K562 (cell line): ENCODE data around the gene LOXL3. TPM values are rescaled to one million over a fixed set of nuclear protein-coding genes. Genes with fewer than 3 reads are reported as not detected.

Experiments used
- CBFA2T2 ChIP-seq: fragments of 450-650 bp; conservative IDR thresholded peaks from 2 replicates; pipeline ENCODE4 v1.6.1; 2017; ENCODE audit warnings: mild to moderate bottlenecking
- GTF2E2 ChIP-seq: fragments of 200-800 bp; sonication (Bioruptor generic); IDR thresholded peaks from 2 replicates; pipeline ENCODE4 v1.6.1; 2016; ENCODE audit warnings: missing genetic modification characterization, missing compliant biosample characterization
- HDAC8 ChIP-seq: fragments of 450-650 bp; IDR thresholded peaks from 2 replicates; pipeline ENCODE4 v1.6.1; 2016; ENCODE audit warnings: mild to moderate bottlenecking, missing genetic modification characterization, moderate library complexity, missing compliant biosample characterization
- ID3 ChIP-seq, 2 experiments: fragments of 250-450 bp in 1 of 2; fragments of 450-650 bp in 1 of 2; sonication (Bioruptor Pico) in 1 of 2; IDR thresholded peaks; 2 replicates each; pipeline versions ENCODE4 v1.6.1 to v1.8.0; 2016 to 2021; ENCODE audit warnings: mild to moderate bottlenecking in 2 of 2, moderate library complexity in 2 of 2, missing compliant biosample characterization in 1 of 2, missing genetic modification characterization in 1 of 2
- NFIX ChIP-seq: fragments of 250-450 bp; sonication (Bioruptor Pico); IDR thresholded peaks from 2 replicates; pipeline ENCODE4 v1.4.0; 2020; ENCODE audit warnings: low read depth, mild to moderate bottlenecking, moderate library complexity
- SNRNP70 ChIP-seq: fragments of 200-400 bp; formaldehyde crosslinking; optimal IDR thresholded peaks from 2 replicates; pipeline ENCODE3; 2017; ENCODE audit warnings: low read depth, low read length
- polyA plus RNA-seq, 8 experiments: library from polyadenylated mRNA; depleted of rRNA in 4 of 8; stranded (reverse) in 5 of 8; unstranded in 3 of 8; fragments of >200 nt; fragmentation: Nextera tagmentation in 2 of 8; fragmentation: Illumina TruSeq in 1 of 8; extraction: Ambion mirVana in 2 of 8; extraction: Trizol in 1 of 8; gene quantifications; 2 replicates each; pipeline versions ENCODE4 v1.2.1 to v1.2.3, GENCODE V29; 2011 to 2014; ENCODE audit warnings: inconsistent platforms in 1 of 8, missing spikeins in 1 of 8
- total RNA-seq, 7 experiments: library from RNA; depleted of rRNA in 6 of 7; stranded (reverse); fragments of >200 nt in 6 of 7; fragmentation: Illumina TruSeq in 2 of 7; extraction: Trizol in 2 of 7; gene quantifications; 2 replicates each; pipeline versions ENCODE4 v1.2.1 to v1.2.3, GENCODE V29; 2011 to 2021; ENCODE audit warnings: low replicate concordance in 1 of 7
- TF ChIP-seq, protein P1 (sequence below): sonication (generic); formaldehyde crosslinking; IDR thresholded peaks from 2 replicates; pipeline ENCODE4 v1.8.0; 2022; ENCODE audit warnings: mild to moderate bottlenecking, low read depth, missing genetic modification reagents
- TF ChIP-seq, protein P2 (sequence below): fragments of 450-650 bp; IDR thresholded peaks from 2 replicates; pipeline ENCODE4 v1.6.1; 2016; ENCODE audit warnings: mild to moderate bottlenecking, moderate library complexity
- TF ChIP-seq, protein P3 (sequence below): sonication (generic); formaldehyde crosslinking; IDR thresholded peaks from 2 replicates; pipeline ENCODE4 v1.8.0; 2022; ENCODE audit warnings: mild to moderate bottlenecking, missing genetic modification reagents, borderline replicate concordance

The LOXL3 gene
- total and polyA plus RNA-seq, 9 of the 15 experiments (the other 6 are each of a cell fraction or from before 2014, with no cell fraction given) = 0.22 to 0.99 (median 0.31) TPM

DNA sequence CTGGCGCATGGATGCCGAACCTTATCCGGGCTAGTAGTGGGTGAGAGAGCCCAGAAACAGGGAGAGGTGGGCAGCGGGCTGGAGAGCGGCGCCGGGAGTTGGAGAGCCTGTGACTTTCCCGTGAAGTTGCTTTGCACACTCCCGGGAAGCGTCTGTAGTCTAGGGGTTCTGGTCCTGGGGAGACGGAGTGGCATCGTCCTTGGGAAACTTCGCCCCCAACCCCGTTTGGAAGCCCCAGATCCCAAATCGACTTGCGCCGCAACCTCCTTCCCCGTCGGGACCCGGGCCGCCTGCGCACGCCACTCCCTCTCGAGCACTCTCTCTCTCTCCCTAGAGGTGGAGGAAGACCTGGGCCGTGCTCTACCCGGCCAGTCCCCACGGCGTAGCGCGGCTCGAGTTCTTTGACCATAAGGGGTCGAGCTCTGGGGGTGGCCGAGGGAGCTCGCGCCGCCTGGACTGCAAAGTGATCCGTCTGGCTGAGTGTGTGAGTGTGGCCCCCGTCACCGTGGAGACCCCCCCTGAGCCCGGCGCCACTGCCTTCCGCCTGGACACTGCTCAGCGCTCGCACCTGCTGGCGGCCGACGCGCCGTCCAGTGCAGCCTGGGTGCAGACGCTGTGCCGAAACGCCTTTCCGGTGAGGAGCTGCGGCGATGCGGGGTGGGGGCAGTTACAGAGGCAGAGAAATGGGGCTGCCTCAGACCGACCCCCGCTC, 1.2 kb upstream of the LOXL3 start (continued):
- no peak for TF ChIP-seq SNRNP70
- no peak for TF ChIP-seq HDAC8 (tag)
- TF ChIP-seq NFIX = no peak
- no peak for TF ChIP-seq ID3 (CRISPR knock-in tag; IDR thresholded peaks at IDR 0.05)
- TF ChIP-seq ID3 (tag; IDR thresholded peaks at IDR 0.05) = no peak
- no peak for TF ChIP-seq GTF2E2 (tag)
- TF ChIP-seq CBFA2T2 = no peak
- TF ChIP-seq, protein P1, sequence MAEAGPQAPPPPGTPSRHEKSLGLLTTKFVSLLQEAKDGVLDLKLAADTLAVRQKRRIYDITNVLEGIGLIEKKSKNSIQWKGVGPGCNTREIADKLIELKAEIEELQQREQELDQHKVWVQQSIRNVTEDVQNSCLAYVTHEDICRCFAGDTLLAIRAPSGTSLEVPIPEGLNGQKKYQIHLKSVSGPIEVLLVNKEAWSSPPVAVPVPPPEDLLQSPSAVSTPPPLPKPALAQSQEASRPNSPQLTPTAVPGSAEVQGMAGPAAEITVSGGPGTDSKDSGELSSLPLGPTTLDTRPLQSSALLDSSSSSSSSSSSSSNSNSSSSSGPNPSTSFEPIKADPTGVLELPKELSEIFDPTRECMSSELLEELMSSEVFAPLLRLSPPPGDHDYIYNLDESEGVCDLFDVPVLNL (CRISPR knock-in tag) = no peak
- TF ChIP-seq, protein P2, sequence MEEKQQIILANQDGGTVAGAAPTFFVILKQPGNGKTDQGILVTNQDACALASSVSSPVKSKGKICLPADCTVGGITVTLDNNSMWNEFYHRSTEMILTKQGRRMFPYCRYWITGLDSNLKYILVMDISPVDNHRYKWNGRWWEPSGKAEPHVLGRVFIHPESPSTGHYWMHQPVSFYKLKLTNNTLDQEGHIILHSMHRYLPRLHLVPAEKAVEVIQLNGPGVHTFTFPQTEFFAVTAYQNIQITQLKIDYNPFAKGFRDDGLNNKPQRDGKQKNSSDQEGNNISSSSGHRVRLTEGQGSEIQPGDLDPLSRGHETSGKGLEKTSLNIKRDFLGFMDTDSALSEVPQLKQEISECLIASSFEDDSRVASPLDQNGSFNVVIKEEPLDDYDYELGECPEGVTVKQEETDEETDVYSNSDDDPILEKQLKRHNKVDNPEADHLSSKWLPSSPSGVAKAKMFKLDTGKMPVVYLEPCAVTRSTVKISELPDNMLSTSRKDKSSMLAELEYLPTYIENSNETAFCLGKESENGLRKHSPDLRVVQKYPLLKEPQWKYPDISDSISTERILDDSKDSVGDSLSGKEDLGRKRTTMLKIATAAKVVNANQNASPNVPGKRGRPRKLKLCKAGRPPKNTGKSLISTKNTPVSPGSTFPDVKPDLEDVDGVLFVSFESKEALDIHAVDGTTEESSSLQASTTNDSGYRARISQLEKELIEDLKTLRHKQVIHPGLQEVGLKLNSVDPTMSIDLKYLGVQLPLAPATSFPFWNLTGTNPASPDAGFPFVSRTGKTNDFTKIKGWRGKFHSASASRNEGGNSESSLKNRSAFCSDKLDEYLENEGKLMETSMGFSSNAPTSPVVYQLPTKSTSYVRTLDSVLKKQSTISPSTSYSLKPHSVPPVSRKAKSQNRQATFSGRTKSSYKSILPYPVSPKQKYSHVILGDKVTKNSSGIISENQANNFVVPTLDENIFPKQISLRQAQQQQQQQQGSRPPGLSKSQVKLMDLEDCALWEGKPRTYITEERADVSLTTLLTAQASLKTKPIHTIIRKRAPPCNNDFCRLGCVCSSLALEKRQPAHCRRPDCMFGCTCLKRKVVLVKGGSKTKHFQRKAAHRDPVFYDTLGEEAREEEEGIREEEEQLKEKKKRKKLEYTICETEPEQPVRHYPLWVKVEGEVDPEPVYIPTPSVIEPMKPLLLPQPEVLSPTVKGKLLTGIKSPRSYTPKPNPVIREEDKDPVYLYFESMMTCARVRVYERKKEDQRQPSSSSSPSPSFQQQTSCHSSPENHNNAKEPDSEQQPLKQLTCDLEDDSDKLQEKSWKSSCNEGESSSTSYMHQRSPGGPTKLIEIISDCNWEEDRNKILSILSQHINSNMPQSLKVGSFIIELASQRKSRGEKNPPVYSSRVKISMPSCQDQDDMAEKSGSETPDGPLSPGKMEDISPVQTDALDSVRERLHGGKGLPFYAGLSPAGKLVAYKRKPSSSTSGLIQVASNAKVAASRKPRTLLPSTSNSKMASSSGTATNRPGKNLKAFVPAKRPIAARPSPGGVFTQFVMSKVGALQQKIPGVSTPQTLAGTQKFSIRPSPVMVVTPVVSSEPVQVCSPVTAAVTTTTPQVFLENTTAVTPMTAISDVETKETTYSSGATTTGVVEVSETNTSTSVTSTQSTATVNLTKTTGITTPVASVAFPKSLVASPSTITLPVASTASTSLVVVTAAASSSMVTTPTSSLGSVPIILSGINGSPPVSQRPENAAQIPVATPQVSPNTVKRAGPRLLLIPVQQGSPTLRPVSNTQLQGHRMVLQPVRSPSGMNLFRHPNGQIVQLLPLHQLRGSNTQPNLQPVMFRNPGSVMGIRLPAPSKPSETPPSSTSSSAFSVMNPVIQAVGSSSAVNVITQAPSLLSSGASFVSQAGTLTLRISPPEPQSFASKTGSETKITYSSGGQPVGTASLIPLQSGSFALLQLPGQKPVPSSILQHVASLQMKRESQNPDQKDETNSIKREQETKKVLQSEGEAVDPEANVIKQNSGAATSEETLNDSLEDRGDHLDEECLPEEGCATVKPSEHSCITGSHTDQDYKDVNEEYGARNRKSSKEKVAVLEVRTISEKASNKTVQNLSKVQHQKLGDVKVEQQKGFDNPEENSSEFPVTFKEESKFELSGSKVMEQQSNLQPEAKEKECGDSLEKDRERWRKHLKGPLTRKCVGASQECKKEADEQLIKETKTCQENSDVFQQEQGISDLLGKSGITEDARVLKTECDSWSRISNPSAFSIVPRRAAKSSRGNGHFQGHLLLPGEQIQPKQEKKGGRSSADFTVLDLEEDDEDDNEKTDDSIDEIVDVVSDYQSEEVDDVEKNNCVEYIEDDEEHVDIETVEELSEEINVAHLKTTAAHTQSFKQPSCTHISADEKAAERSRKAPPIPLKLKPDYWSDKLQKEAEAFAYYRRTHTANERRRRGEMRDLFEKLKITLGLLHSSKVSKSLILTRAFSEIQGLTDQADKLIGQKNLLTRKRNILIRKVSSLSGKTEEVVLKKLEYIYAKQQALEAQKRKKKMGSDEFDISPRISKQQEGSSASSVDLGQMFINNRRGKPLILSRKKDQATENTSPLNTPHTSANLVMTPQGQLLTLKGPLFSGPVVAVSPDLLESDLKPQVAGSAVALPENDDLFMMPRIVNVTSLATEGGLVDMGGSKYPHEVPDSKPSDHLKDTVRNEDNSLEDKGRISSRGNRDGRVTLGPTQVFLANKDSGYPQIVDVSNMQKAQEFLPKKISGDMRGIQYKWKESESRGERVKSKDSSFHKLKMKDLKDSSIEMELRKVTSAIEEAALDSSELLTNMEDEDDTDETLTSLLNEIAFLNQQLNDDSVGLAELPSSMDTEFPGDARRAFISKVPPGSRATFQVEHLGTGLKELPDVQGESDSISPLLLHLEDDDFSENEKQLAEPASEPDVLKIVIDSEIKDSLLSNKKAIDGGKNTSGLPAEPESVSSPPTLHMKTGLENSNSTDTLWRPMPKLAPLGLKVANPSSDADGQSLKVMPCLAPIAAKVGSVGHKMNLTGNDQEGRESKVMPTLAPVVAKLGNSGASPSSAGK = peak; percentile 55
- TF ChIP-seq, protein P3, sequence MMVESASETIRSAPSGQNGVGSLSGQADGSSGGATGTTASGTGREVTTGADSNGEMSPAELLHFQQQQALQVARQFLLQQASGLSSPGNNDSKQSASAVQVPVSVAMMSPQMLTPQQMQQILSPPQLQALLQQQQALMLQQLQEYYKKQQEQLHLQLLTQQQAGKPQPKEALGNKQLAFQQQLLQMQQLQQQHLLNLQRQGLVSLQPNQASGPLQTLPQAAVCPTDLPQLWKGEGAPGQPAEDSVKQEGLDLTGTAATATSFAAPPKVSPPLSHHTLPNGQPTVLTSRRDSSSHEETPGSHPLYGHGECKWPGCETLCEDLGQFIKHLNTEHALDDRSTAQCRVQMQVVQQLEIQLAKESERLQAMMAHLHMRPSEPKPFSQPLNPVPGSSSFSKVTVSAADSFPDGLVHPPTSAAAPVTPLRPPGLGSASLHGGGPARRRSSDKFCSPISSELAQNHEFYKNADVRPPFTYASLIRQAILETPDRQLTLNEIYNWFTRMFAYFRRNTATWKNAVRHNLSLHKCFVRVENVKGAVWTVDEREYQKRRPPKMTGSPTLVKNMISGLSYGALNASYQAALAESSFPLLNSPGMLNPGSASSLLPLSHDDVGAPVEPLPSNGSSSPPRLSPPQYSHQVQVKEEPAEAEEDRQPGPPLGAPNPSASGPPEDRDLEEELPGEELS (CRISPR knock-in tag) = 0 out of 2 replicates have a peak, but pooled peaks have one; percentile 42
